Panc1 (cell line): Measurements from ENCODE around the gene PRF1. TPM values are rescaled to one million over a fixed set of nuclear protein-coding genes. Genes with fewer than 3 reads are reported as not detected.
"Not testable (repeated sequence)": the region's sequence is repeated elsewhere in the genome, so short reads cannot be mapped to it uniquely, and the experiment has no call there.

Experiments used
- ATAC-seq: fragments of 200-7000 bp; cut with Tn5 transposase; 2 replicates; pipeline ENCODE4 v1.9.1; 2020; ENCODE audit warnings: mild to moderate bottlenecking, moderate library complexity
- BruUV-seq: library from RNA; stranded (reverse); fragments of 400-500 nt; replicated peaks from 2 replicates; lab custom pipeline; 2021; lab: Mats Ljungman, UMichigan
- CTCF ChIA-PET: fragments of 300-600 bp; sonication (Branson Sonifier 250); formaldehyde crosslinking; loops from one replicate; lab custom pipeline; 2022; ENCODE audit warnings: antibody characterized with exemption; lab: Charles Lee
- POLR2A ChIA-PET: fragments of 300-600 bp; sonication (Branson Sonifier 250); formaldehyde crosslinking; loops from one replicate; lab custom pipeline; 2022; ENCODE audit warnings: antibody characterized with exemption; lab: Charles Lee
- DNase-seq: peaks from one replicate; pipeline ENCODE4 v3.0.0-alpha.2; 2010; ENCODE audit warnings: low read depth, low spot score
- H3K27ac ChIP-seq: 2 replicates; pipeline ENCODE4 v1.5.1; 2011; ENCODE audit warnings: mild to moderate bottlenecking, low read length, inconsistent platforms
- H3K27me3 ChIP-seq: fragments of 200-500 bp; sonication (Bioruptor generic); 2 replicates; pipeline ENCODE4 v1.6.0; 2014; ENCODE audit warnings: low read length, inconsistent platforms; ENCODE audit not compliant: control insufficient read depth, insufficient read depth
- H3K36me3 ChIP-seq: fragments of 200-500 bp; sonication (Bioruptor generic); 2 replicates; pipeline ENCODE4 v1.5.1; 2014; ENCODE audit warnings: inconsistent platforms, mild to moderate bottlenecking, low read length, moderate library complexity; ENCODE audit not compliant: control insufficient read depth, insufficient read depth
- H3K4me1 ChIP-seq: 2 replicates; pipeline ENCODE4 v1.5.1; 2011; ENCODE audit warnings: inconsistent platforms, mild to moderate bottlenecking, low read length, moderate library complexity; ENCODE audit not compliant: control insufficient read depth, insufficient read depth
- H3K4me3 ChIP-seq, 2 experiments: 2 replicates each; pipeline ENCODE4 v1.5.1; 2011 to 2012; ENCODE audit warnings: low read depth in 2 of 2, low read length in 2 of 2, mild to moderate bottlenecking in 2 of 2, inconsistent platforms in 1 of 2, moderate library complexity in 1 of 2
- H3K9me3 ChIP-seq: fragments of 200-500 bp; sonication (Bioruptor generic); 2 replicates; pipeline ENCODE4 v1.5.1; 2014; ENCODE audit warnings: low read depth, mild to moderate bottlenecking, inconsistent platforms, low read length, moderate library complexity; ENCODE audit not compliant: control insufficient read depth, insufficient read depth
- CTCF ChIP-seq: fragments of 450-650 bp; IDR thresholded peaks from 2 replicates; pipeline ENCODE4 v1.5.1; 2017; ENCODE audit warnings: mild to moderate bottlenecking
- POLR2AphosphoS5 ChIP-seq: IDR thresholded peaks from 2 replicates; pipeline ENCODE4 v1.6.1; 2012; ENCODE audit warnings: mild to moderate bottlenecking, low read depth, low read length, moderate library complexity
- REST ChIP-seq, 2 experiments: IDR thresholded peaks; 2 replicates each; pipeline ENCODE4 v1.6.1; 2011 to 2012; ENCODE audit warnings: low read depth in 2 of 2, control low read depth in 1 of 2, low read length in 1 of 2, mild to moderate bottlenecking in 1 of 2, moderate library complexity in 1 of 2; ENCODE audit not compliant: insufficient read depth in 1 of 2
- SIN3A ChIP-seq: IDR thresholded peaks from 2 replicates; pipeline ENCODE4 v1.6.1; 2012; ENCODE audit warnings: low read depth, mild to moderate bottlenecking, low read length, moderate library complexity, borderline replicate concordance; ENCODE audit not compliant: insufficient read depth
- TCF7L2 ChIP-seq: IDR thresholded peaks from 2 replicates; pipeline ENCODE4 v1.6.1; 2011; ENCODE audit warnings: mild to moderate bottlenecking, low read depth, low read length, inconsistent platforms
- in situ Hi-C: cut with HindIII; loops from 2 replicates; pipeline ENCODE4 v1.10.0; 2016; ENCODE audit warnings: low sequenced_read_pairs, low pct_unique_long_range_greater_than_20kb
- intact Hi-C: fragments of 100-400 bp; cut with micrococcal nuclease; formaldehyde crosslinking; loops from one replicate; pipeline ENCODE4 v1.10.0; 2022; ENCODE audit not compliant: unreplicated experiment
- total RNA-seq: library from RNA; stranded (reverse); gene quantifications from one replicate; pipeline ENCODE4 v1.2.1, GENCODE V29; 2021; ENCODE audit not compliant: unreplicated experiment

PRF1 gene
- total RNA-seq, 1 experiment from 2014 or later = not detected

GRCh38 chr10:70647086-70647485 is 44.5 kb upstream of the PRF1 start:
- Histone ChIP-seq H3K4me1 (no peaks in the 10 kb centered on the region), H3K9me3 (peaks cover 4% of the 10 kb centered on the region; the same call in 1 of the 2 replicates), H3K36me3 (no peaks in the 10 kb centered on the region), H3K4me3 (no peak overlapping the region), H3K27me3 (no peaks in the 10 kb centered on the region), H3K27ac (no peak overlapping the region)
- POLR2A ChIA-PET = no interaction called here
- no peak for ATAC-seq
- in situ Hi-C loops = no loop called here
- DNase-seq = no peak
- intact Hi-C loops = no loop called here
- no peak for TF ChIP-seq POLR2AphosphoS5
- TF ChIP-seq REST (IDR thresholded peaks at IDR 0.05; ENCODE audit: insufficient read depth in 1 of 2, low read depth in 2 of 2, low read length in 1 of 2) = no peak
- no peak for TF ChIP-seq TCF7L2
- TF ChIP-seq CTCF = no peak
- TF ChIP-seq SIN3A = no peak
- BruUV-seq = no TSS peak
- CTCF ChIA-PET = no interaction called here

GRCh38 chr10:70644959-70645358 is 42.4 kb upstream of the PRF1 start:
- H3K4me3 ChIP-seq, BruUV-seq, DNase-seq, H3K36me3 ChIP-seq, H3K27ac ChIP-seq, CTCF ChIA-PET, POLR2A ChIA-PET, H3K4me1 ChIP-seq, H3K27me3 ChIP-seq, H3K9me3 ChIP-seq, intact Hi-C loops, ATAC-seq, in situ Hi-C loops: not testable (repeated sequence)

- BruUV-seq, H3K9me3 ChIP-seq, ATAC-seq, in situ Hi-C loops, POLR2A ChIA-PET, H3K4me1 ChIP-seq, H3K4me3 ChIP-seq, H3K36me3 ChIP-seq, CTCF ChIA-PET, intact Hi-C loops, H3K27ac ChIP-seq, H3K27me3 ChIP-seq, DNase-seq: not testable (repeated sequence)
Measured at GRCh38 chr10:70643272-70643671, 40.7 kb upstream of the PRF1 start.

- ChIA-PET CTCF (interaction anchor here (0.6 kb wide), 1 partner anchor 1285 kb away, joined by 7 read pairs; no protein-coding TSS in a partner anchor), POLR2A (interaction anchor here (0.6 kb wide), 1 partner anchor 1365 kb away, joined by 5 read pairs; no protein-coding TSS in a partner anchor)
- ATAC-seq, H3K4me1 ChIP-seq, H3K9me3 ChIP-seq, BruUV-seq, intact Hi-C loops, H3K4me3 ChIP-seq, in situ Hi-C loops, DNase-seq, H3K27me3 ChIP-seq, H3K27ac ChIP-seq, H3K36me3 ChIP-seq: not testable (repeated sequence)
Measured at GRCh38 chr10:70639640-70640383, 37.3 kb upstream of the PRF1 start.

- H3K36me3 ChIP-seq, H3K27ac ChIP-seq, BruUV-seq, intact Hi-C loops, in situ Hi-C loops, H3K4me3 ChIP-seq, H3K9me3 ChIP-seq, CTCF ChIA-PET, DNase-seq, H3K4me1 ChIP-seq, POLR2A ChIA-PET, H3K27me3 ChIP-seq, ATAC-seq: not testable (repeated sequence)
Measured at GRCh38 chr10:70634515-70634914, 32.0 kb upstream of the PRF1 start.
